Loucy (cell line): ENCODE results near the gene NGDN.

Source experiments
- EZH2phosphoT487 ChIP-seq: fragments of 200-600 bp; IDR thresholded peaks from 2 replicates; pipeline ENCODE4 v1.6.1; 2018; ENCODE audit warnings: antibody characterized with exemption, mild to moderate bottlenecking, moderate library complexity, borderline replicate concordance
- TF ChIP-seq, protein P1 (sequence below): fragments of 200-600 bp; sonication (generic); conservative IDR thresholded peaks from 2 replicates; pipeline ENCODE4 v1.5.1; 2014; ENCODE audit warnings: mild to moderate bottlenecking, antibody characterized with exemption, low read length

DNA sequence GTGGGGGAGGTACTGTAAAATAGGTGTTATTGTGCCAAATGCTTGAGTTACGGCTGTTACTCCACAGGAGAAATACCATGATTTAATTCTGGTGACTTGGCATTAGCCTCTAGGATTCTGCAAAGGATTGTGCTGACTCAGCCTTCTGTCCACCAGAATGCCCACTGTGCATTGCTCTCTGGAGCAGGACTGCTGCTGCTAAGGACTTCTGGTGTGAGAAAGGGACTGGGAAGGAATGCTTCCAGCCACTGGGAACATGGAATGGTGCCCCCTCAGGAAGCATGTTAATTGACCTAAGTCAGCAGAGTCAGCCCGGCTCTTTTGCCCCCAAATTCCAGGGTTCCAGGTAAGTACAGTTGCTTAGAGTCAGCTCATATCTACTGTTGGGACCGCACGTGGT is 49.2 kb downstream of the NGDN start:
- TF ChIP-seq, protein P1, sequence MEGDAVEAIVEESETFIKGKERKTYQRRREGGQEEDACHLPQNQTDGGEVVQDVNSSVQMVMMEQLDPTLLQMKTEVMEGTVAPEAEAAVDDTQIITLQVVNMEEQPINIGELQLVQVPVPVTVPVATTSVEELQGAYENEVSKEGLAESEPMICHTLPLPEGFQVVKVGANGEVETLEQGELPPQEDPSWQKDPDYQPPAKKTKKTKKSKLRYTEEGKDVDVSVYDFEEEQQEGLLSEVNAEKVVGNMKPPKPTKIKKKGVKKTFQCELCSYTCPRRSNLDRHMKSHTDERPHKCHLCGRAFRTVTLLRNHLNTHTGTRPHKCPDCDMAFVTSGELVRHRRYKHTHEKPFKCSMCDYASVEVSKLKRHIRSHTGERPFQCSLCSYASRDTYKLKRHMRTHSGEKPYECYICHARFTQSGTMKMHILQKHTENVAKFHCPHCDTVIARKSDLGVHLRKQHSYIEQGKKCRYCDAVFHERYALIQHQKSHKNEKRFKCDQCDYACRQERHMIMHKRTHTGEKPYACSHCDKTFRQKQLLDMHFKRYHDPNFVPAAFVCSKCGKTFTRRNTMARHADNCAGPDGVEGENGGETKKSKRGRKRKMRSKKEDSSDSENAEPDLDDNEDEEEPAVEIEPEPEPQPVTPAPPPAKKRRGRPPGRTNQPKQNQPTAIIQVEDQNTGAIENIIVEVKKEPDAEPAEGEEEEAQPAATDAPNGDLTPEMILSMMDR: no peak
- no peak for TF ChIP-seq EZH2phosphoT487
